ENCODE measurements around the gene ZC3H13. TPM values are rescaled to one million over a fixed set of nuclear protein-coding genes. Genes with fewer than 3 reads are reported as not detected.

Gene ZC3H13
- total RNA-seq, 1 experiment from 2014 or later, result 61.9 TPM

DNA sequence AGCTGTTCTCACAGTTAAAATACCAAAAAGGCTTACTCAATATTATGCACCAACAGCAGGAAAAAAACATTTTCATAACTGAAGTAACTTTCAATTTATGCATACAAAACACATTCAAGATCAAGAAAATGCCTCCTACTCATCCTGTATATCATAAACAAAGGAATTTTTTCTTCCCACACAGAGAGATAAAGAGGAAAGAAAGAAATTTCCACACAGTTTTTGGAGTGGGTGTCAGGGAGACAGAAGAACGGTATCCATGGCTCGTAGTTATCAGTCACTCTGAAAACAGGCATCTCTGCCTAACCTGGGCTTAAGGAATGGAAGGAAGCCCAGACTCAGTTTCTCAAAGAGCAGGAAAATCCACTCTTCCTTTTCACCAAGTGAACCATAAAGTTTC is 108.6 kb downstream of the ZC3H13 start:
- Histone ChIP-seq H3K23ac (ENCODE audit: insufficient read length, low read depth, low read length) (no peak overlapping the region), H3K27me3 (ENCODE audit: insufficient read depth, low read length) (no peaks in the 10 kb centered on the region), H3K27ac (ENCODE audit: insufficient read length, low read depth, low read length) (no peak overlapping the region), H2AK5ac (ENCODE audit: insufficient read length, low read length) (no peak overlapping the region), H3K23me2 (ENCODE audit: insufficient read length, low read depth, low read length, poor library complexity, severe bottlenecking) (no peaks in the 10 kb centered on the region), H3K18ac (ENCODE audit: insufficient read length, low read depth, low read length) (no peak overlapping the region), H3K9me3 (ENCODE audit: control insufficient read depth, low read depth, low read length) (no peaks in the 10 kb centered on the region), H2AFZ (ENCODE audit: low read length) (no peak overlapping the region), H3K56ac (ENCODE audit: insufficient read length, low read depth, low read length) (no peak overlapping the region), H4K20me1 (ENCODE audit: control insufficient read depth, insufficient read depth, insufficient read length) (no peaks in the 10 kb centered on the region), H3K79me2 (ENCODE audit: insufficient read depth, low read length) (no peaks in the 10 kb centered on the region), H4K91ac (ENCODE audit: insufficient read length, low read depth, low read length) (no peak overlapping the region), H2BK20ac (ENCODE audit: low read depth, low read length, poor library complexity, severe bottlenecking) (no peak overlapping the region), H3K4me2 (ENCODE audit: insufficient read depth, insufficient read length, low read length) (no peak overlapping the region), H2BK120ac (ENCODE audit: low read depth, low read length, poor library complexity, severe bottlenecking) (no peak overlapping the region), H3K4ac (ENCODE audit: low read depth, low read length) (no peak overlapping the region), H2BK5ac (ENCODE audit: insufficient read length, low read length) (no peak overlapping the region), H4K5ac (ENCODE audit: insufficient read length, low read depth, low read length) (no peak overlapping the region), H3K14ac (ENCODE audit: insufficient read depth, low read length) (no peak overlapping the region), H2BK12ac (ENCODE audit: insufficient read length, low read depth, low read length) (no peak overlapping the region), H3K9ac (ENCODE audit: extremely low read depth, insufficient read length, low read length) (no peak overlapping the region), H3T11ph (ENCODE audit: low read length) (no peak overlapping the region), H3K4me1 (ENCODE audit: insufficient read depth, low read length) (no peaks in the 10 kb centered on the region), H4K8ac (replicated peaks; ENCODE audit: insufficient read length, low read depth, low read length) (no peak overlapping the region), H2BK15ac (ENCODE audit: low read depth, low read length) (no peak overlapping the region), H3K79me1 (ENCODE audit: insufficient read depth, low read depth, low read length, poor library complexity, severe bottlenecking) (no peaks in the 10 kb centered on the region)
- no peaks in the 10 kb centered on the region for H3K9me3 Mint-ChIP-seq
- TF ChIP-seq CTCF (conservative IDR thresholded peaks at IDR 0.05), result no peak
- no peak overlapping the region for H3K4me3 Mint-ChIP-seq
- H3K36me3 Mint-ChIP-seq (ENCODE audit: insufficient read depth in 1 of 3, low read depth in 3 of 3), result no peaks in the 10 kb centered on the region
- H3K4me1 Mint-ChIP-seq, result no peaks in the 10 kb centered on the region
- WGBS (ENCODE audit: extremely low coverage, insufficient read length, low lambda C conversion rate), result no CpG with 5 or more reads among the region's 2 CpGs
- H3K27me3 Mint-ChIP-seq (ENCODE audit: low read depth), result no peaks in the 10 kb centered on the region; the same call in 1 of the 2 replicates
- no peak overlapping the region for H3K27ac Mint-ChIP-seq
- DNase-seq, result no peak

All from H9 (cell line).